NCI-H82 (cell line): ENCODE measurements around the gene C9orf72.

Experiments used
- DNase-seq: peaks from one replicate; lab custom pipeline; 2025; lab: John Stamatoyannopoulos, UW

The C9orf72 gene

GRCh38 chr9:27538647-27539046, 34.6 kb downstream of the C9orf72 start:
- DNase-seq, result no peak

GRCh38 chr9:27537756-27538155, 35.5 kb downstream of the C9orf72 start:
- DNase-seq, result no peak

- no peak for DNase-seq
Measured at GRCh38 chr9:27537027-27537435, 36.2 kb downstream of the C9orf72 start.

GRCh38 chr9:27536168-27536567, 37.1 kb downstream of the C9orf72 start:
- DNase-seq, result no peak

- DNase-seq, result peak; percentile 12
Measured at GRCh38 chr9:27535701-27536118, 37.6 kb downstream of the C9orf72 start.

DNA sequence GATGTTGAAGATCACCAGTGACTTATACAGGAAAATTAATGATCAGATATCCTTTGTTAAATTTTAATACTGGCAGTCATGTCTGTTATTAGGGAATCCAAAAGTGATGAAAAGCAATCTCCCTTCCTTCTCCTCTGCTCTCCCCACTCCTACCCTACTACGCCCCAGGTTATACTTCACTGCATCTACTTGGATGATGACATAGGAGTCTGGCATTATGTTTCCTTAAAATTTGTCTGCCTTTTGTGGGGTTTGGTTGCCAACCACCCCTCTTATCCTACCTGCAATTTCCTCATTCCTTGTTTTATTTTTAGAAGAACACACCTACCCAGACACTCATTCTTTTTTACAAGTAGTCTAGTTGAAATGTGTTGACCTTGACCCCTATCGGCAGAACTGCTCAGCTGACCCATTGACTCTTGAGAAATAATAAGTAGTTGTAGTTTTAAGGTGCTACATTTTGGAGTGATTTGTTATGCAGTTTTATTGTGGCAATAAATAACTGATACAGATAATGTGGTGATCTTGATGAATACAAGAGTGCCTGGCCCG, 38.5 kb downstream of the C9orf72 start:
- DNase-seq, result no peak

GRCh38 chr9:27534131-27534530, 39.1 kb downstream of the C9orf72 start:
- DNase-seq, result no peak

- no peak for DNase-seq
Measured at GRCh38 chr9:27533311-27533710, 40.0 kb downstream of the C9orf72 start.

GRCh38 chr9:27532046-27532445, 41.2 kb downstream of the C9orf72 start:
- no peak for DNase-seq

DNA sequence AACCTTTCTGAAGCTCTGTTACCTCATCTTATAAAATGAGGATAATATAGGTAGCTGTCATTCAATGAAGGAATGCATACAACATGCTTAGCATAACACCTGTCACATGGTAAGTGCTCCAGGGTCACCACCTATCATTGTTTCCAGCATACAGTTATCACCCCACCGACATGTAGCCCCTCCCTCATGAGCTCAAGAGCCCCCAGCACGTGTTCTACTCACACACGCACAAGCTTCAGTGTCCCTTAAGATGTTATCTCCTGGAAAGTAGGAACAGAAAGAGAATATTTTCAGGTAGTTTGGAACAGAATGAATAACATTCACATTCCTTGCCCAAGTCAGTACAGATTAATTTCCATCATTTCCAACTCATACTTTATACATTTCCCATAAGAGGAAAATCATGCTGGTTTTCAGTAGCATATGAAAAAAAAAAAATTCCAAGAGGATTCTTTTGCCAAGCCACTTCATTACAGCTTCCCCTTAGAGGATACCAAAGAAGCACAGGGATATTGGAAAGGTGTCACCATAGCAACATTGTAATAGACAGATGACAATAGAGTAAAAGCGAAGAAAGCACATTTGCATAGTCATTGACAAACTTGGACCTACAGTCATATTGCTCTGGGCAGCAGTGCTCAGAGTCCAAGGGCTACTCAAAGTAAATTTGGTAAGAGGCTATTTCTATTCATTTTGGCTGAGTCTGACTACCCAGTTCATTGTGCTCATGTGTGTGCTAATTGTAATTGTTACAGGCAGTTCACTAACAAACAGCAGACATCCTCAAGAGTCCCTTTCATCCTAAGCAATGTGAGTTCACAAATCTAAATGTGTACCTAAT, 42.1 kb downstream of the C9orf72 start:
- no peak for DNase-seq

DNA sequence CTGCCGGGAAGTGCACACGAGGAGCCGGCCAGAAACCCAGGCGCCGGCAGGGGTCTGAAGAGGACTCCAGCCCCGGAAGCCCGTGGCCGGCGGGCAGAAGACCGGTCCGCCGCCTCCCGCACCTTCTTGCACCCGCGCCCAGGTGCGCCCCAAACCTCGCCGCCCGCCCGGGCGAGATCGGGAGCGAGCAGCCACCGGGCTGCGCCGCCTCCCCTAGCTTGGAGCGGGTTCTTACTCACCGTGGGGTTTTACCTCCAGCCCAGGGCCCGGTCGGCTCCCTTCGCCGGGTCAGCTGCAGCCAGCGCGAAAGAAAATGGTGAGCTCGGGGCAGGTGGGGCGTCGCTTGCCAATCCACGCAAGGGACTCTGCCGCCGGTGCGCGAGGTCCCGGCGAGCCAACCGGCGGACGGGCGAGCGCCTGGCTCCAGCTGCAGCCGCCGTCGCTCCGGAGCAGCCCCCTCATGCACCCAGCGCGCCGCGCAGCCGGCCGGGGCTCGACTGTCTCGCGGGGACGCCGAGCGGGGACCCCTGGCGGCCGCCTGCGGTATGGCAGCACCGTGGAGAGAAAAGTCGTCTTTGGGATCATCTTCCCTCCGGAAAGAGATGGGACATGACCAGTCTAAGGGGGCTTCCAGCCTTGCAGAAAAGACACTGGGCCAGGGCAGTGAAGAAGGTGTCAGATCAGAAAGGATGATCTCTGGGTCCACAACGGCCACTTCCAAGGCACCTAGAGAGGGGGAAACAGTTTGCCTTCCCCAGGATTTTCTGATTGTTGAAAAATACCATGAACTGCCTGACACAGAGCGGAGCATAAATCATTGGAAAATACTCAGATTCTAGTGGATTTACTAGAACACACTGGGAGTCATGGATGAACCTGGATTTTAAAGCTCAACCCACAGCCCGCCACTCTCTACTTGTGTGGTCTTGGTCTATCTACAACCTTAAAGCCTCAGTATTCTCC, 43.7 kb downstream of the C9orf72 start, which contains the start of gene MOB3B:
TSS of gene MOB3B (minus strand) at position 499 of the 963 bp plus-strand sequence. CDS start 74,264 bp downstream, outside the sequence.
- DNase-seq, result peak; percentile 77

DNA sequence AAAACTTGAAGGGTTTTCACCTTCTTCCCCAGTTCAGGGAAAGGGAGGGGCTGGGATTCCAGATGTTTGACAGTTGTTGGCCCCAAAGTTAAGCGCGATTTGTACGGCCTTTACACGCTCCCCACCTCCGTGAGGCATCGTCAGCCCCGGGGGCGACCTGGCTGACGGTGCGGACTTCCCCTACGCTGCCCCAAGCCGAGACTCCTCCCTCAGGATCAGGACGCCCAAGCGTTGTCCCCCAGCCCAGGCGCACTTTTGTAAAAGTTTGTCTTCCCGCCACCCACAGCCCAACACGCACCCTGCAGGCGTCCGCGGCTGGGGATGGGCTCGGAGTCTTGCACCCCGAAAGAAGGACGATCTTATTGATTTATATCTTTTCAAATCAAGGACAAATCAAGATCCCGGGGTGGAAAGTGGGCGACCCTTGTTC, 44.4 kb downstream of the C9orf72 start:
- peak; percentile 39 for DNase-seq

DNA sequence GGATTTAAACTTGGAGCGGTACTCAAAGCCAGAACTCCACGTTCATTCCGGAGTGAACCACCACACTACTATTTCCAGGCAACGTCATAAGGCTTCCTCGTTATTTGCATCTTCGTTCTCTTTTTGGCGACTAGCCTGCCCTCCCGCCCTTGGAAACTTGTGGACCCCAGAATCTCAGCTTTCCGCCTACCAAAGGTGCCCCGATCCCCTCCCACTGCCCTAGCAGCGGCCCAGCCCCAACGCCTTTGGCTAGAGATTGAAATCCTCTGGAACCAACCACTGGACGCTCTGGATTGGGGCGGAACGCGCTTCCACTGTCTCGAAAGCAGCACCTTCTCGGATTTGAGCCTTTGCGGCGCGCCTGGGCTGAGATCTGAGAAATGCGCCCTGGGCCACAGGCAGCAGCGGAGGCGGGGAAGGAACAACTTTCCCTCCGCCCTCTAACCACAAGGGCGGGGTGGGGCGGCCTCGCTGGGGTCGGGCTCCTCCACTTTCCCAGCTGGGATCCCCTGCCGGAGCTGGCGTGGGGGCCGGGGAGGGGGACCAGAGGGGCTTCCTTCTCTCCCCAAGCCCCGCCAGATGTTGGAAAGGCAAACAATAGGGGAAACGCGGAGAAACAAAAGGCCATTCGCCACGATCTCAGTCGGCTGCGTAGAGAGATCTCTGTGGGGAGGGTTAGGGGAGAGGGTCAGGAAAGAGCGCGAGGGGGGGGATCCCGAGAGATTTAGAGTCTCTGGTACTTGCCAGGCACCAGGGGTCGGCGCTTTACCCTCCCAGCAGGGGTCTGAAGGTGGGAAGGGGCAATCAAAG, 45.0 kb downstream of the C9orf72 start:
- peak; percentile 24 for DNase-seq

- no peak for DNase-seq
Measured at GRCh38 chr9:27527702-27528075, 45.6 kb downstream of the C9orf72 start.

- no peak for DNase-seq
Measured at GRCh38 chr9:27524236-27524635, 49.0 kb downstream of the C9orf72 start, which contains the start of gene IFNK. IFNK (plus strand) TSS chr9:27524290; CDS start chr9:27524337, 47 bp downstream.

- DNase-seq, result no peak
Measured at GRCh38 chr9:27523141-27523540, 50.1 kb downstream of the C9orf72 start.

GRCh38 chr9:27520986-27521385, 52.3 kb downstream of the C9orf72 start:
- DNase-seq, result no peak

- DNase-seq, result no peak
Measured at GRCh38 chr9:27519466-27520465, 53.5 kb downstream of the C9orf72 start.

- DNase-seq, result no peak
Measured at GRCh38 chr9:27518809-27519208, 54.5 kb downstream of the C9orf72 start.

DNA sequence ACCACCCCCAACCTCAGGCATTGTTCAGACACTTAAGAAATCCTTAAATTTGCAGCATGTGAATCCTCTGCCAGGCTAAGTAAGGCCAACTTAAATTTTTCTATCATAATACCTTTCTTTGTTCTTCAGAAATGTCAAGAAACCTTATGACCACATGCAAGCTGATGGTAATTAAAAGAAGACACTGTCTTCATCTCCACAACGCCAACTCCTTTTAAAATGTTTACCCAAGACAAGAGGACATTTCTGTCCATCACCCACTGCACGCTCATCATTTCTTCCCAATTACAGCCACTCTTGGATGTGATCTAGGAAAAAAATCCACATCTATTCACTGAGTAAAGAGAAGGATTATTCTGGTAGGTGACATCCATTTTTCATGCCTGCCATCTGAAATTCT, 55.3 kb downstream of the C9orf72 start:
- no peak for DNase-seq
